ENCODE results near the gene CRABP2. TPM values are rescaled to one million over a fixed set of nuclear protein-coding genes. Genes with fewer than 3 reads are reported as not detected.

CRABP2 gene
- total and polyA plus RNA-seq, 10 of the 15 experiments (the other 5 are each of a cell fraction or from before 2014, with no cell fraction given): 0.21 to 1.3 (median 0.41) TPM

DNA sequence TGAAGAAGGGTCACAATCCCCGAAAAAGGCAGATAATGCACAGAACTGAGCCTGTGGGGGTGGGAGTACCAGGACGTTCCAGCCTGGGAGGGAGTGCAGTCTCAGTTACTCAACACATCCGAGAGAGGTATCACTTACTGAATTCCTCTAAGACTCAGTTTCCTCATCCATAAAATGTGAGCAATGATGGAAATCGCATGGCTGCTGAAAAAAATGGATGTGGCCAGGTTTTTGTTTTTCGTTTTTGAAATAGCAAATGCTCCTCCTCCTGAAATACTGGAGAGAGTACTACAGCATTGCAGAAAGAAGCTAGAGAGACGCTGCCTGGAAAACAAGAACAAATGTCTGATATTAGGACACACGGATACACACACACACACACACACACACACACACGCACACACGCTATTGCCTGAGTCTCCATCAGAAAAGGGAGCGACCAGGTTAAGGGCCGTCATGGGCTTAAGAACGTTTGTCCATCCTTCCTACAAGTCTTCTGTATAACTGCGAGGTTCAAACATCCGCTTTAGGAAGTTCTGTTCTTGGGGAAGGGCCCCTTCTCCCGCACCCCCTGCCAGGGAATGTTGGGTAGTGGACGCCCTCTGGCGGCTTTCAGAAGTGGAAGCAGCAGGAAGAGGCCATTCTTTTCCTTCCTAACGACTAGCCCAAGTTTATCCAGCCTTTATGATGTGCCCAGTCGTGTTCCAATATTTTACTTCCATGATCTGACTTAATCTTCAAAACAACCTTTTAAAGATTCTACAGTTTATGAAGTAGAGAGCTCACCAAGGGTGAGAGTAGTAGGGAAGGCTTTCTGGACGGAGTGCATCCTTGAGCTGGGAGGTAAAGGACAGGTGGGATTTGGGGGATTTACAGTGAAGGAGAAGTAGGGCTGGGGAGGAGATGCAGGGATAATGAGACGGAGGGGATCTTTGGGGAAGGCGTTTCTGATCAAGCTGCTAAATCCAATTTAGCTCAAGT is 27.5 kb downstream of the CRABP2 start (continued):
- TF ChIP-seq YY1 (IDR thresholded peaks at IDR 0.05; ENCODE audit: low read depth, low read length) (peak; percentile 84; the same call in 1 of the 2 replicates), RB1 (IDR thresholded peaks at IDR 0.05; ENCODE audit: borderline replicate concordance) (peak; percentile 39; the same call in 1 of the 2 replicates), RAD21 (IDR thresholded peaks at IDR 0.05; ENCODE audit: insufficient read depth, low read depth, low read length) (peak; percentile 96), HCFC1 (IDR thresholded peaks at IDR 0.05; ENCODE audit: low read length) (no peak), IKZF2 (IDR thresholded peaks at IDR 0.05) (peak; percentile 54 to 73; a peak in 3 of 4 replicates), FOXM1 (IDR thresholded peaks at IDR 0.05; ENCODE audit: low read depth, low read length) (peak; percentile 39; the same call in 1 of the 2 replicates), NBN (IDR thresholded peaks at IDR 0.05) (peak; percentile 68; the same call in 1 of the 2 replicates), SMC3 (IDR thresholded peaks at IDR 0.05; ENCODE audit: borderline replicate concordance, low read length) (peak; percentile 92), IRF4 (IDR thresholded peaks at IDR 0.05; ENCODE audit: low read depth, low read length) (no peak), SMAD1 (IDR thresholded peaks at IDR 0.05; ENCODE audit: low read depth, partially characterized antibody) (no peak)
- TF ChIP-seq, protein P1, sequence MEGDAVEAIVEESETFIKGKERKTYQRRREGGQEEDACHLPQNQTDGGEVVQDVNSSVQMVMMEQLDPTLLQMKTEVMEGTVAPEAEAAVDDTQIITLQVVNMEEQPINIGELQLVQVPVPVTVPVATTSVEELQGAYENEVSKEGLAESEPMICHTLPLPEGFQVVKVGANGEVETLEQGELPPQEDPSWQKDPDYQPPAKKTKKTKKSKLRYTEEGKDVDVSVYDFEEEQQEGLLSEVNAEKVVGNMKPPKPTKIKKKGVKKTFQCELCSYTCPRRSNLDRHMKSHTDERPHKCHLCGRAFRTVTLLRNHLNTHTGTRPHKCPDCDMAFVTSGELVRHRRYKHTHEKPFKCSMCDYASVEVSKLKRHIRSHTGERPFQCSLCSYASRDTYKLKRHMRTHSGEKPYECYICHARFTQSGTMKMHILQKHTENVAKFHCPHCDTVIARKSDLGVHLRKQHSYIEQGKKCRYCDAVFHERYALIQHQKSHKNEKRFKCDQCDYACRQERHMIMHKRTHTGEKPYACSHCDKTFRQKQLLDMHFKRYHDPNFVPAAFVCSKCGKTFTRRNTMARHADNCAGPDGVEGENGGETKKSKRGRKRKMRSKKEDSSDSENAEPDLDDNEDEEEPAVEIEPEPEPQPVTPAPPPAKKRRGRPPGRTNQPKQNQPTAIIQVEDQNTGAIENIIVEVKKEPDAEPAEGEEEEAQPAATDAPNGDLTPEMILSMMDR (IDR thresholded peaks at IDR 0.05 in 2 of 3, conservative IDR thresholded peaks at IDR 0.05 in 1 of 3; ENCODE audit: control insufficient read depth in 2 of 3, extremely low read depth in 1 of 3, insufficient read depth in 1 of 3, low read depth in 3 of 3, low read length in 3 of 3): peak; percentile 79 to 86 (median 83)
- TF ChIP-seq, protein P2, sequence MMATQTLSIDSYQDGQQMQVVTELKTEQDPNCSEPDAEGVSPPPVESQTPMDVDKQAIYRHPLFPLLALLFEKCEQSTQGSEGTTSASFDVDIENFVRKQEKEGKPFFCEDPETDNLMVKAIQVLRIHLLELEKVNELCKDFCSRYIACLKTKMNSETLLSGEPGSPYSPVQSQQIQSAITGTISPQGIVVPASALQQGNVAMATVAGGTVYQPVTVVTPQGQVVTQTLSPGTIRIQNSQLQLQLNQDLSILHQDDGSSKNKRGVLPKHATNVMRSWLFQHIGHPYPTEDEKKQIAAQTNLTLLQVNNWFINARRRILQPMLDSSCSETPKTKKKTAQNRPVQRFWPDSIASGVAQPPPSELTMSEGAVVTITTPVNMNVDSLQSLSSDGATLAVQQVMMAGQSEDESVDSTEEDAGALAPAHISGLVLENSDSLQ (IDR thresholded peaks at IDR 0.05): no peak
- TF ChIP-seq, protein P3, sequence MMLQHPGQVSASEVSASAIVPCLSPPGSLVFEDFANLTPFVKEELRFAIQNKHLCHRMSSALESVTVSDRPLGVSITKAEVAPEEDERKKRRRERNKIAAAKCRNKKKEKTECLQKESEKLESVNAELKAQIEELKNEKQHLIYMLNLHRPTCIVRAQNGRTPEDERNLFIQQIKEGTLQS (IDR thresholded peaks at IDR 0.05; ENCODE audit: borderline replicate concordance, extremely low read depth, low read depth, low read length): no peak

Measured in GM12878 (cell line).